ENCODE data around the gene ZNF764. TPM values are rescaled to one million over a fixed set of nuclear protein-coding genes. Genes with fewer than 3 reads are reported as not detected.
A peak's percentile ranks its signal among the peaks of the same experiment; 100 is the strongest.

The ZNF764 gene
- total RNA-seq, 4 donors from 2014 or later = 4.7 to 8.3 (median 7.2) TPM

DNA sequence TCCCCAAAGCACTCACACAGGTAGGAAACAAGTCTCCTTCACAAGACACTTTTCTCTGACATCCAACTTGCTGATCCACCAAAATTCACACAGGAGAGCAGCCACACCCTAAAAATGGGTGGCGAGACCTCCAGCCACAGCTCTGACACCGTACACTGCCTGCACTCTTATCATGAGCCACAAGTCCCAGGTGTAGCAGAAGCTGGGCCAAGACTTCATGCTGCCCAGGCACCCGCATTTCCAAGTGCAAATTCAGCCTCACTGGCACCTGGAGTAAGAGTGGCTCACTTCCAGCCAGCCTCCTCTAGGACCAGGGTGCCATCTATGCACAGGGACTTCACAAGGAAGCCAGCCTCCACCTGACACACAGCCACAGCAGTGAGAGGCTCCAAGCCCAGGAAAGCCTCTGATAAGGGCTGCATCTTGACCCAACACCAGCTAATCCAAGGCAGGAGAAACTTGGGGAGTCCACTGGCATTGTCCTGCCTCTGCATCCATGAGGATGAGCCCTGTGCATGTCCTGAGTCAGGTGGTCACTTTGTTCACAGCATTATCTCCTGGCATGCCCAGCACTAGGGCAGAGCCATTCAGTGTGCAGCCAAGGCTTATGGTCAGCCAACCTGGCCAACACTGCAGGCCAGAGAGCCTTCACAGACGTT, 29.2 kb downstream of the ZNF764 start:
- intact Hi-C loops (cut with DNase I) = loop anchor here (5.0 kb wide), 1 partner anchor 82 kb away; the partner anchor contains the start of gene SEPHS2
- peaks cover 8 to 42% (median 11%) of the 10 kb centered on the region in 3 donors for H3K36me3 ChIP-seq
- H3K4me1 ChIP-seq = peaks cover 23 to 76% (median 25%) of the 10 kb centered on the region in 3 donors
- no peak for TF ChIP-seq POLR2A (IDR thresholded peaks at IDR 0.05)
- TF ChIP-seq, protein P1, sequence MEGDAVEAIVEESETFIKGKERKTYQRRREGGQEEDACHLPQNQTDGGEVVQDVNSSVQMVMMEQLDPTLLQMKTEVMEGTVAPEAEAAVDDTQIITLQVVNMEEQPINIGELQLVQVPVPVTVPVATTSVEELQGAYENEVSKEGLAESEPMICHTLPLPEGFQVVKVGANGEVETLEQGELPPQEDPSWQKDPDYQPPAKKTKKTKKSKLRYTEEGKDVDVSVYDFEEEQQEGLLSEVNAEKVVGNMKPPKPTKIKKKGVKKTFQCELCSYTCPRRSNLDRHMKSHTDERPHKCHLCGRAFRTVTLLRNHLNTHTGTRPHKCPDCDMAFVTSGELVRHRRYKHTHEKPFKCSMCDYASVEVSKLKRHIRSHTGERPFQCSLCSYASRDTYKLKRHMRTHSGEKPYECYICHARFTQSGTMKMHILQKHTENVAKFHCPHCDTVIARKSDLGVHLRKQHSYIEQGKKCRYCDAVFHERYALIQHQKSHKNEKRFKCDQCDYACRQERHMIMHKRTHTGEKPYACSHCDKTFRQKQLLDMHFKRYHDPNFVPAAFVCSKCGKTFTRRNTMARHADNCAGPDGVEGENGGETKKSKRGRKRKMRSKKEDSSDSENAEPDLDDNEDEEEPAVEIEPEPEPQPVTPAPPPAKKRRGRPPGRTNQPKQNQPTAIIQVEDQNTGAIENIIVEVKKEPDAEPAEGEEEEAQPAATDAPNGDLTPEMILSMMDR (IDR thresholded peaks at IDR 0.05) = no peak
- H3K4me3 ChIP-seq = no peak overlapping the region
- WGBS, 2 donors = 56 to 57% methylated on average over 2 to 4 of the region's 4 CpGs
- DNase-seq = no peak
- H3K9me3 ChIP-seq = no peaks in the 10 kb centered on the region
- H3K27ac ChIP-seq = peak overlapping the region; percentile 39 to 100 (median 95)
- no peaks in the 10 kb centered on the region for H3K27me3 ChIP-seq

- H3K9me3 ChIP-seq = no peaks in the 10 kb centered on the region
- H3K4me1 ChIP-seq = peaks cover 16 to 64% (median 17%) of the 10 kb centered on the region in 3 donors
- H3K36me3 ChIP-seq = peaks cover 6 to 39% (median 10%) of the 10 kb centered on the region in 3 donors
- peak overlapping the region; percentile 71 to 92 (median 82) for H3K4me3 ChIP-seq
- intact Hi-C loops (cut with DNase I) = loop anchor here (5.0 kb wide), 1 partner anchor 80 kb away; the partner anchor contains the start of gene SEPHS2
- DNase-seq = no peak
- TF ChIP-seq POLR2A (IDR thresholded peaks at IDR 0.05) = no peak
- TF ChIP-seq, protein P1 (IDR thresholded peaks at IDR 0.05) = peak in 1 of 6 experiments; percentile 3
- WGBS, 2 donors = 4 to 11% methylated on average over 11 to 13 of the region's 14 CpGs
- no peaks in the 10 kb centered on the region for H3K27me3 ChIP-seq
- peak overlapping the region; percentile 93 to 100 (median 96) for H3K27ac ChIP-seq
These were observed 30.5 kb downstream of the ZNF764 start for GRCh38 chr16:30527635-30528178.

DNA sequence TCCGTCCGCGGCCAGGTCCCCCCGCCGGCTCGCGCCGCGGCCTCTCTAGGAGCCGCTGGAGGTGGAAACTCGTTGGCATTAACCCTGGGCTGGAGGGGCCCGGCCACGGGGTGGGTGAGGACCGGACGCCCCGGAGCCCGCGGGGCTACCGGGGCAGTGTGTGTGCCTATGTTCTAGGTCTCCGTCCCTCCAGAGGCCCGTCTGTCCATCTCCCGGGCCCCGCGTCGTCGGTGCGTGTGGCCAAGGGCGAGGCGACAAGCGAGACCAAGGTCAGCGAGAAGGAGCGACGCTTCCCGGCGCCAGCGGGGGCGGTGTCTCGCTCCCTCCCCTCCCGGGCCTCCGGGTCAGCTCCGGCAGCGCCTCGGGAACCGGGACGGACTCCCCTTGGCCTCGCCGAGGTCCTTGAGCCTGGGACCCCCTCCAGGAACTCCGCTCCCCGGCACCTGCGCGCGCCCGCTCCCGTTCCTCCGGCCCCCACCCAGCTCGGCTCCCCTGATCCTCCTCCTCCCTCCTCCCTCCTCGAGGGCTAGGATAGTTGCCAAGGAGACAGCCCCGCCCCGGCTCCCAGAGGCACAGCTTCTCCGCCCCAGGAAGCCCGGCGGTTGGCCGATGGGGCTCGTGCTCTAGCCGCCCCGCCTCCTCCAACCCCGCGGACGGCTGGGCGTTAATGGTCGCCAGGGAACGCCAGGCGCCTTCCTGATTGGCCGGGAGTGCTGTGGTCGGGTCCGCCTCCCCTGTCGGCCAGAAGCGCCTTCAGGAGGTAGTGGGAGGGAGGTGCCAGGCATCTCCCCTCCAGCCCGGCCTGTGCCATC, 31.1 kb downstream of the ZNF764 start:
- intact Hi-C loops (cut with DNase I) = loop anchor here (5.0 kb wide), 1 partner anchor 80 kb away; the partner anchor contains the start of gene SEPHS2
- 1% methylated on average over 28 of the region's 79 CpGs; no CpG with 5 or more reads in 1 of the 2 donors for WGBS, 2 donors

DNA sequence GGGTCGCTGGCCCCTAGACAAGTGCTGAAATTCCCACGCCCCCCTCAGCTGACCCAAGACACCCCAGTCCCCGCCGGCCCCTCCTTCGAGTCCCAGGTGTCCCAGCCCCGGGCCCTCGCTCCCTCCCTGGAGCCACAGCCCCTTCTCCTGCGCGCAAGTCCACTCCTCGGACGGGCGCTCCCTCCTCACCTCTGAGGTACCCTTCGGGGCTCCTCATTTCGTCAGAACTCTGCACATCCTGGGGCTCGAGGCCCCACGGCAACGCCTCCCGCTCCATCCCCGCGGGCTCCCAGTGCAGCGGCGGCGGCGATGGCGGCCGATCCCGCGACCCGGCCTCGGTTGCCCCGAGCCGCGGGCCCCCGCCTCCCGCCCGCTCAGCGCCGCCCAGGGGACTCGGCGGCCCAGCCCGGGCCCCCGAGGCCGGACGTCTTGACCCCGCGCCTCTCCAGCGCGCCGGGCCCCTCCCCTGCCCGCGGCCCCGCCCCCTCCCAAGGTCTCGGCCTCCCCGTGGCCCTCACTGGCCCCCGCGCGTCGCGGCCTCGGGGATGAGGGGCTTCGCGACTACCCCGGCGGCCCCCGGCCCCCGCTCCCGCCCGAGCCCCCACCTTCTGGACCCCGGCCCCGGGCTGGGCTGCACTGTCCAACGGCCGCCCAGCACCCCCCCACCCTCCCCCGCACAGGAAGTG, 31.9 kb downstream of the ZNF764 start, which contains the start of gene ZNF768:
Gene ZNF768, minus strand, starts transcription at position 430 of the 686 bp plus-strand sequence. Its CDS starts 153 bp downstream, at position 277.
- no peak for DNase-seq
- WGBS, 2 donors = 0% methylated on average over 7 of the region's 73 CpGs; no CpG with 5 or more reads in 1 of the 2 donors
- Histone ChIP-seq H3K36me3 (peaks cover 0 to 24% (median 0%) of the 10 kb centered on the region in 3 donors), H3K4me3 (peak within 1 kb of the TSS; percentile 71 to 92 (median 82)), H3K4me1 (peaks cover 16 to 57% (median 17%) of the 10 kb centered on the region in 3 donors), H3K9me3 (no peaks in the 10 kb centered on the region), H3K27ac (peak within 1 kb of the TSS; percentile 93 to 100 (median 96)), H3K27me3 (no peaks in the 10 kb centered on the region)
- no peak for TF ChIP-seq POLR2A (IDR thresholded peaks at IDR 0.05)
- intact Hi-C loops (cut with DNase I) = loop anchor here (5.0 kb wide), 1 partner anchor 79 kb away; the partner anchor contains the start of gene SEPHS2

More for the DNA sequence above, 31.1 kb downstream of the ZNF764 start:
- Histone ChIP-seq H3K4me1 (peaks cover 16 to 58% (median 17%) of the 10 kb centered on the region in 3 donors), H3K9me3 (no peaks in the 10 kb centered on the region), H3K4me3 (peak overlapping the region; percentile 71 to 92 (median 82)), H3K27me3 (no peaks in the 10 kb centered on the region), H3K36me3 (peaks cover 0 to 32% (median 3%) of the 10 kb centered on the region in 3 donors), H3K27ac (peak overlapping the region; percentile 93 to 100 (median 96))
- TF ChIP-seq, protein P1 (IDR thresholded peaks at IDR 0.05) = peak; percentile 8 to 37 (median 30)
- TF ChIP-seq POLR2A (IDR thresholded peaks at IDR 0.05) = peak in 2 of 4 donors; percentile 54 to 57
- peak; percentile 88 for DNase-seq

- Histone ChIP-seq H3K4me3 (peak overlapping the region; percentile 71 to 92 (median 82)), H3K4me1 (peaks cover 16 to 57% (median 17%) of the 10 kb centered on the region in 3 donors), H3K36me3 (peaks cover 0 to 19% (median 0%) of the 10 kb centered on the region in 3 donors), H3K27ac (peak overlapping the region; percentile 93 to 100 (median 96)), H3K9me3 (no peaks in the 10 kb centered on the region), H3K27me3 (no peaks in the 10 kb centered on the region)
- WGBS, 2 donors = 0 to 14% methylated on average over 1 to 2 of the region's 4 CpGs
- TF ChIP-seq, protein P1 (IDR thresholded peaks at IDR 0.05) = no peak
- TF ChIP-seq POLR2A (IDR thresholded peaks at IDR 0.05) = no peak
- intact Hi-C loops (cut with DNase I) = loop anchor here (5.0 kb wide), 1 partner anchor 78 kb away; the partner anchor contains the start of gene SEPHS2
- DNase-seq = no peak
These were observed 32.4 kb downstream of the ZNF764 start for GRCh38 chr16:30525844-30526136.

Measured in esophagus squamous epithelium (tissue), 5 donors.